BE2C (cell line): ENCODE measurements around the gene PPARA.

ENCODE experiments used
- DNase-seq: peaks from one replicate; pipeline ENCODE4 v3.0.0-alpha.2; 2020
- H3K27me3 ChIP-seq: fragments of 250-450 bp; sonication (Bioruptor Pico); 2 replicates; pipeline ENCODE4 v1.5.1; 2020; ENCODE audit warnings: mild to moderate bottlenecking
- H3K36me3 ChIP-seq: fragments of 250-450 bp; sonication (Bioruptor Pico); 2 replicates; pipeline ENCODE4 v1.5.1; 2020; ENCODE audit warnings: mild to moderate bottlenecking
- H3K4me1 ChIP-seq: fragments of 250-450 bp; sonication (Bioruptor Pico); 2 replicates; pipeline ENCODE4 v1.5.1; 2020
- H3K4me3 ChIP-seq: 2 replicates; pipeline ENCODE4 v1.5.1; 2011; ENCODE audit warnings: low read depth, low read length
- H3K9me3 ChIP-seq: fragments of 250-450 bp; sonication (Bioruptor Pico); 2 replicates; pipeline ENCODE4 v1.5.1; 2020
- CTCF ChIP-seq: IDR thresholded peaks from 2 replicates; pipeline ENCODE4 v1.5.1; 2012; ENCODE audit warnings: mild to moderate bottlenecking, low read depth, low read length

The PPARA gene

GRCh38 chr22:46145896-46146295 lies 4.4 kb upstream of the PPARA start:
- no peak overlapping the region for H3K4me3 ChIP-seq
- TF ChIP-seq CTCF: no peak
- no peaks in the 10 kb centered on the region for H3K27me3 ChIP-seq
- H3K9me3 ChIP-seq: no peaks in the 10 kb centered on the region
- DNase-seq: no peak
- H3K36me3 ChIP-seq: no peaks in the 10 kb centered on the region
- H3K4me1 ChIP-seq: no peaks in the 10 kb centered on the region

- Histone ChIP-seq H3K4me1 (no peaks in the 10 kb centered on the region), H3K27me3 (no peaks in the 10 kb centered on the region), H3K36me3 (no peaks in the 10 kb centered on the region), H3K4me3 (no peak overlapping the region), H3K9me3 (no peaks in the 10 kb centered on the region)
- TF ChIP-seq CTCF: no peak
- no peak for DNase-seq
Observed at GRCh38 chr22:46146329-46146728, 4.0 kb upstream of the PPARA start.

- no peaks in the 10 kb centered on the region for H3K9me3 ChIP-seq
- no peaks in the 10 kb centered on the region for H3K36me3 ChIP-seq
- no peak overlapping the region for H3K4me3 ChIP-seq
- DNase-seq: no peak
- no peak for TF ChIP-seq CTCF
- no peaks in the 10 kb centered on the region for H3K27me3 ChIP-seq
- H3K4me1 ChIP-seq: no peaks in the 10 kb centered on the region
Observed at GRCh38 chr22:46147061-46147460, 3.3 kb upstream of the PPARA start.

- Histone ChIP-seq H3K4me3 (no peak overlapping the region), H3K4me1 (no peaks in the 10 kb centered on the region), H3K36me3 (no peaks in the 10 kb centered on the region), H3K9me3 (no peaks in the 10 kb centered on the region), H3K27me3 (no peaks in the 10 kb centered on the region)
- no peak for TF ChIP-seq CTCF
- DNase-seq: no peak
Observed at GRCh38 chr22:46147471-46148267, 2.7 kb upstream of the PPARA start.

- Histone ChIP-seq H3K4me3 (no peak overlapping the region), H3K27me3 (no peaks in the 10 kb centered on the region), H3K36me3 (no peaks in the 10 kb centered on the region), H3K9me3 (no peaks in the 10 kb centered on the region), H3K4me1 (no peaks in the 10 kb centered on the region)
- no peak for DNase-seq
- TF ChIP-seq CTCF: no peak
Observed at GRCh38 chr22:46148336-46148735, 2.0 kb upstream of the PPARA start.

- no peaks in the 10 kb centered on the region for H3K36me3 ChIP-seq
- TF ChIP-seq CTCF: no peak
- no peaks in the 10 kb centered on the region for H3K4me1 ChIP-seq
- H3K27me3 ChIP-seq: no peaks in the 10 kb centered on the region
- H3K9me3 ChIP-seq: no peaks in the 10 kb centered on the region
- no peak overlapping the region for H3K4me3 ChIP-seq
- no peak for DNase-seq
Observed at GRCh38 chr22:46148816-46149511, 1.4 kb upstream of the PPARA start.
